ENCODE data around the gene VIT. TPM values are rescaled to one million over a fixed set of nuclear protein-coding genes. Genes with fewer than 3 reads are reported as not detected.

The VIT gene
- total RNA-seq, 1 experiment from 2014 or later = not detected

Other genes with a start within 250 kb of the VIT start
- 52.8 and 66.7 TPM in 2 replicates for gene FEZ2, start 98.5 kb upstream of the VIT start, total RNA-seq (2014; rRNA removed; shearing (Covaris generic))

Data from G401 (cell line).